Superior temporal gyrus (tissue), 1 donor: ENCODE measurements around the gene AHNAK.
"Not testable (repeated sequence)": the region's sequence is repeated elsewhere in the genome, so short reads cannot be mapped to it uniquely, and the experiment has no call there.

Experiments
- DNase-seq: peaks from one replicate; pipeline ENCODE4 v3.0.0-alpha.2; 2016; ENCODE audit errors: extremely low spot score

The AHNAK gene

DNA sequence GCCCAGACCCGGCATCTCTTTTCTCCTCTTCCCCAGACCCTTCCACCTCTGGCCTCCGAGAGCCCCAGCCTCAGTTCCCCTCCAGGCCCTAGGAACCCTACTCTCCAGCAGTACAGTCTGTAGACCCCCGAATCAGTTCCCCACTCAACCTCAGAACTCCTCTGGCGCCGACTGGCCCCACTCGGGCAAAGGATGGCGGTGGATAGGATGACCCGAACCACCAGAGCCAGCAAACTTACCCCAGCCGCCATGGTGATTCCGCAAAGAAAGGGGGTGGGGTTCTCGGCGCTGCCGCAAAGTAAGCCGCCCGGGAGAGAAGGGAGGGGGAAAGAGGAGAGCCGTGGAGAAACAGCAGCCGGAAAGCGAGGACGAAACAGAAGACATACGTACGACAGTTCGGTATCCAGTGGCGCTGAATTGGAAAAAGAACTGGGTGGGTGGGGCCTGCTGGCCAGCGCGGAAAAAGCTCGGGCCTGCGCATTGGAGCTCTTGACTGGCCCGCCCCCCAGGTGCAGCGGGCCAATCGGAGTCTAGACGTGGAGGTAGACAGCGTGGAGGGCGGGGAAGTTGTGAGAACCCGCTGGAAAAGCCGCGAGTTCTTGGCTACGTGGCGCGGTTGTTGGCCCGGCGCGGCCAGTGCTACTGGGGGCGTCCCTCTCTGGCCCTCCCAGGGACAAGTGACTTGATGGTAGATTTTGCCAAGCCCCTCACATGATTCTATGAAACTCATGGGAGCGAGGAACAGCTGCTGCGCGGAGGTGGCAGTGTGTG is 27.2 kb upstream of the AHNAK start, which contains the start of gene EEF1G:
TSS of gene EEF1G (minus strand) at position 300 of the 771 bp plus-strand sequence. CDS start at position 251, 49 bp downstream.
- DNase-seq, result peak; percentile 99

DNA sequence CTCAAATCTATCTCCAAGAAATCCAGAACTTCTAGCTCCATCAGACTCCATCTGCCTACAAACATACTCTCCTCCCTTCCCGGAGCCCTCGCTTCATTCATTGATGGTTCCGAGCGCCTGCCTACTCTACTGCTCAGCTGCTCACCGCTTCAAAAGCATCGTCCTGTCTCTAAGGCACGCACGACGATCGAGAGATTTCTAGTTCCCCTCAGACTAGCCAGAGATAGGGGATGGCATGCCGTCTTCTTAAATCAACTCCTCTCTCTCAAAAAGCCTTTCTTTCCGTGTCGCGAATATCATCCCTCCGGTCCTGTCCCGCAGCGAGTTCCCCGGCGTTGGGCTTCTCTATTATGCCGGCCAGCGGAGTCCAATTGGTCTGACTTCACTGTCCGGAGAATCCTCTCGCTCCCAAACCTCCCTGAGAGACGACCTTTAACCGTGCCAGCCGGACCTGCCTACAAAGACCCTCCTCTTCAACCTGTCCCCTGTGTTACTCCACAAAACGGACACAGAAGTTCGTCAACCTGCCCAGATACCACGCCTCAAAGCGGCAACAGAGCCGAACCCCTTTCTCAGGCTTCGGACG is 26.5 kb upstream of the AHNAK start:
- peak; percentile 38 for DNase-seq

DNA sequence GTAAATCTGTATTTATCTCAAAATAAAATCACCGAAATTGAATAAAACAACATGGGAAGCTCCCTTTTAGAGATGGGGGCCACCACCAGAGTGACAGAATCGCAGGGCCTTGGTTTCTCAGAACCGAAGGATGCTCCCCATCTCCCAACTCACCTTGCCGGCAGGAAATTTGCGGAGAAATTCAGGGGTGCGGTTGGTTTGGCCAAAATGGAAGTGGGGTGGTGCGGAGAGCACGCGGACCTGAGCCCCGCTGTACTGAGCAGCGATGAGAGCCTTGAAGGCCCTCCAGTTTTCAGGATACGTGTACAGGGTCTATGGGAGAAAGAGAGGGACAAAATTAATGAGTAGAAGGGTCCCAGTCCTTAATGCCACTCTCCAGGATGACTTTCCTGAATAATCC is 25.8 kb upstream of the AHNAK start:
- DNase-seq, result no peak

DNA sequence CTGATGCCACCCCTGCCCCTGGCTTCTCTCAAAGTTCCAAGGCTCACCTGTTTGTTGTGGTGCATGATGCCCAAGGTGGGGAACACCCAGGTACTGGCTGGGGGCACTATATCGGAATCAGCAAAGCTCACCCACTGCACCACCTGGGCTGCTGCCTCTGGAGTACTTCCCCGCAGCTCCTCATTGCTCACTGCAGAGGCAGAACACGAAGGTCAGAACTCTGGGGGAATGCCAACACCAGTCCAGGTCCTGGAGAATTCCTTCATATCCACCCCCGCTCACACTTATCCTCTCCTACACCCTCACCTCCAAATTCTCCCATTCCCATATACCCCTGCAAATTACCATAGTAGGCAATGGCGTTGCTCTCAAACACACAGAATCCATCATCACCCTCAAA is 24.9 kb upstream of the AHNAK start:
- not testable (repeated sequence) for DNase-seq

DNA sequence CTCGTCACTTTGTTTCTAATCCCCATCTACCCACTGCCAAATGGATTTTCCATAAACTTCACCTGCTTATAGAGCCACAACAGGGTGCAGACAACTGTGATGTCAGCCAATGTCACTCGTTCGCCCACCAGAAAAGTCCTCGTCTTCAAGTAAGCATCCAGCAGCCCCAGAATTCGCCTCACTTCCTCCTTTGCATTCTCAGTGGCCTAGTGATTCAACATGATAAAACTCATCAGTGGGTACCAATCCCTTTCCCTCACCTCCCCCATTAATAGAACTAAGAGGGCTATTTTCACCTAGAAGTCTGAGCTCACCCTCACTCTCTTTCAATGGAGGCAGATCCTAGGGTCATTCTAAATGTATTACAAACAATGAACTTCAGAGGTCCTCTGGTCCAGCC is 24.3 kb upstream of the AHNAK start:
- not testable (repeated sequence) for DNase-seq

DNA sequence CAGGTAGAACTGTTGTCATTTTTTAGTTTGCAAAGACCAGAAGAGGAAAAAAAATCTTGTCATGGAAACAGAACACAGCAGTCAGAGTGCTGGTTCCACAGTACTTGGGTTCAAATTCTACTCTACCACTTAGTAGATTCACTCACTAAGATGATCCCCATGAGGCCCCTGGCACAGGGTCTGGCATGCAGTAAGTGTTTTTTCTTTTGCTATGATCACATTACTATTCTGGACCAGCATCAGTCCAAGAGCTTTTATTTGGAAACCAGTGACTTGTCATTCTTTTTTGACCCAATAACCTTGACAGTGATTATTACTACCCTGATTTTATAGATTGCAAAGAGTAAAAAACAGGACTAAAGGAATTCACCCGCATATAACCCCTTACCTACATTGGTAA is 23.0 kb upstream of the AHNAK start:
- no peak for DNase-seq

DNA sequence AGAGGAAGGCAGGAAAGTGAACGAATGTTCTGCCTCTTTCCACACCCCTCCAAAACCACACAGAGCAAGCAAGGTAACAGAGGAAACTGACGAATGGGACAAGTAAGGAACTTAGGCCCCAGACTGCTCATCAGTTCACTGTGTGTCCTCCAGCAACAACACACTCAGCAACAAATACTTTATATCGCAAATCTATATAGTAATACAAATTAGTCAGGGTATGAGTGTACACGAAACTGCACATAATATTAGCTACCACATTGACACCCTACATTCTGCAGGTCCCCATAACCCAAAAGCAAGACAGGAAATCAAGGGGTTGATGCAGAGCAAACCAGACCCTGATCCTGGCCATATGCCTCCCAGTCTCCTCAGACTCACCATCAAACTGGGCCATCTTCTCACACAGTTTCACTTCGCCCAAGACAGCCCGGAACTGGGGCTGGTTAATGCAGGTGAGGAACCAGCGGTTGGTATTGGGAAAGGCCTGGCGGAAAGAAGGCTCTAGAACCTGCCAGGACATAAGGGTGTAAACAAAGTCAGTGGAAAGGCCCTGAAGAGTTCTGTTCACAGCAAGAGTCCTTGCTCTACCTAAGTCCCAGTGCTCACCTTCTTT is 20.5 kb upstream of the AHNAK start:
- no peak for DNase-seq

DNA sequence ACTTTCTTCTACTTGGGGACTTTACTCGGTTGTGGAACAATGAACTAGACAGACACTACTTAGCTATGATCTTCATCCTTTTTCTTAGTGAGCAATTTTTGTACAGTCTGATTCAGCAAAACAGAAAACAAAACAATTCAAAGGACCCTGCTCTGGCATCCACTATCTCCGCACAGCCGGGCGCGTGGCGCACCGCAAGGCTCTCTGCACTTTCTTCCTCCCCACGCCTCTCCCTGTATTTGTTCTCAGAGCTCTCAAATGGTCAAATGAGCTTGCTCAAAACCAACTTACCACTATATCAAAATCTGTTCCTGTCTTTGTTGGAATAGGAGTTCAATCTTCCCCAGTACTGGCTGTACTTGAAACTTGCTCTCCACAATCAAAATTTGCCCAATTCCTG is 19.6 kb upstream of the AHNAK start:
- DNase-seq, result no peak

DNA sequence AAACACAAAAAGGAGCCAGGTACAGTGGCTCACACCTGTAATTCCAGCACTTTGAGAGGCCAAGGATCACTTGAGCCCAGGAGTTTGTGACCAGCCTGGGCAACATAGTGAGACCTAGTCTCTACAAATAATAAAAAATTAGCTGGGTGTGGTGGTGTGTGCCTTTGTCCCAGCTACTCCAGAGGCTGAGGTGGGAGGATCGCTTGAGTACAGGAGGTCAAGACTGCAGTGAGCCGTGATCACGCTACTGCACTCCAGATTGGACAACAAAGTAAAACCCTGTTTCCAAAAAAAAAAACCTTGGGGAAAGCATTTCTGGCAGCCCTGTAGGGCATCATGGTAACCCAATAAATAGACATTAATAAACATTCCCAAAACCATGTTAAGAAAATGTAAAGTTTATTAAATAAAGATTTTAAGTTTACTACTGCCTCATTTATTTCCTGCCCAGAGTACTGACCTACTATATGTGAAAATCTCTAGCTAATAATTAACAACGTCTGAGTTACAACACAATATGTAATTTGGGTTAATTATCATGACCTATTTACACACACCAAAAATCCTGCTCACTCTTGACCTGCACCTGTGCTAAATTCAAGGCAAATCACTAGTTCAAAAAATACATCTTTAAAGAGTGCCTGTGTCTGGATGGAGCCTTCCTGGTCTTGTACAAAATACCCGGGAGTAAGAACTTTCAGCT is 18.6 kb upstream of the AHNAK start:
- DNase-seq, result no peak

DNA sequence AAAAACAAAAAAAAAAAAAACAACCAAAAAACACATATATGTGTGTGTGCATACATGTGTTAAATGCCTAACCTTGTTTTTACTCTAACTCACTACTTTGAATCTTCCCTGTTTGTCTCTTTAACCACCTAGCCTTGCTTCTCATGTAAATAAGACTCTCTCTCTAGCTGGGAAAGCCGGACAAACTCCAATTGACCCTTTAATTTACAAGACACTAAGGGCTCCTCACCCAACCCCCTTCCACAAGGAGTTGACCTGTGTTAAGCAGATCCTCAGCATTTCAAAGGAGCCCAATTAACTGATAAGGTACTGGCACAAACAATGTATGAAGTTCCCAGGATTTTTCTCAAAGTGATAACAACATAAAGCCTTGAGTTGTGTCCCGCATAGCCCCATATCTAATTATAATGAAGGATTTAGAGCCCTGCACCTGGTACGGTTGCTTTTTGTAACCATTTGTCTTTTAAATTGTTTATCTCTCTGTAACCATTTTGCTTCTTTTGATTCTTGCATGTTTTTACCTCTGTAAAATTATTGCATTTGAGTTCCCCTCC is 15.1 kb upstream of the AHNAK start:
- DNase-seq, result not testable (repeated sequence)

DNA sequence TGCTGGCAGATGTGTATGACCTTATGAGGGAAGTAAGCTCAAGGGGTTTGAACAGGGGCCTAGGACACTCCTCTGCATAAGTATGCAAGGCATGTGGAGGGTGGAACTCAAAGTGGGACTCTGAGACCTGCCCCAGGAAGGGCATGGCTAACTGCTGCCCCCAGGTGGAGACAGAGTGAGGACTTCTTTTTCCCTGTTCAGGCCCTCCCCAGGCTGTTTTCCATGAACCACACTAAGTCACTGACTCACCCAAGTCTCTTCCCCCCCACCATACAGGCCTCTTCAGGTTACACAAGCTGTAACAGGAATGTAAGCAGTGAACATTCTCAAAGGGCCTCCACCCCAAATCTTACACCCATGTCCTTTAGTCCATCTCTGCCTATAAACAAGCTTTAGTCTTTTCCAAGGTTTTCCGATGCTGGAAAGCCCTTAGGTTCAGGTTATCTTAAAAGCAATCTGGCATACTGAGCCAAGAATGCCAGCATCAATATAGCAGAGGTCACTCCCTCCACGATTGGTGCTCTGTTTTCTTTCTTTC is 14.0 kb upstream of the AHNAK start:
- DNase-seq, result peak; percentile 41

DNA sequence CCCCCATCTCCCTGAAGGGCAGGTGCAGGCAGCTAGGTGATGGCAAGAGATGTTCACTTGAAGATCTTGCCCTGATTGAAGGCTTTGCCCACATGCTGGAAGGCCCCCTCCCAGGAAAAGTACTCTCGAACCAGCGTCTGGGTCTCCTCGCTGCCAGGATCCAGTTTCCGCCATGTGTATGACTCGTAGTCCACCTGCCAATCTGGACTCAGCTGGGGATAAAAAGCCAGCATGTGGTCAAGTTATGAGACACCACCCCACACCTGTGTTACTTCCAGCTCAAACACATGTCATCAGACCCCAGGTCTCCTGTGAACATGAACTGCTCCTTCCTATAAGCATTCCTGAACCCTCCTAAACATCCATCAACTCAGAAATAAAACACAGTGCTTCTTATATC is 13.0 kb upstream of the AHNAK start:
- DNase-seq, result not testable (repeated sequence)

DNA sequence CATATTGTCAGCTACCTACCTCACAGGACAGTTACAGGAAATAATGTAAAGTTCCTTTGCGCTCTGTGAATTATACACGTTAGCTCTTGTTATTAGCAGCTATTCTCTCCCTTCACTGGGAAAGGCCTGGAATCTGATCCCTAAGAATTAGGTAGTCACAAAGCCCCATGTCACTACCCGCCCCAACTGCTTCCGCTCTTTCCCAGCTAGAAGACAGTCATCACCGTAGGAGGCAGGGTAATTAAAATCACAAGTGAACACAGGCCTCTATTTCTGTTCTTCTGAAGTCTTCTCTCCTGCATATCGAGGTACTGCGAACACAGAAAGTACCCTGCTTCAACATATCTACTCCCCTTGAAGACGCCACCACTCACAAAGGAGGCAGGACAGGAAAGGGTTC is 12.6 kb upstream of the AHNAK start:
- no peak for DNase-seq

DNA sequence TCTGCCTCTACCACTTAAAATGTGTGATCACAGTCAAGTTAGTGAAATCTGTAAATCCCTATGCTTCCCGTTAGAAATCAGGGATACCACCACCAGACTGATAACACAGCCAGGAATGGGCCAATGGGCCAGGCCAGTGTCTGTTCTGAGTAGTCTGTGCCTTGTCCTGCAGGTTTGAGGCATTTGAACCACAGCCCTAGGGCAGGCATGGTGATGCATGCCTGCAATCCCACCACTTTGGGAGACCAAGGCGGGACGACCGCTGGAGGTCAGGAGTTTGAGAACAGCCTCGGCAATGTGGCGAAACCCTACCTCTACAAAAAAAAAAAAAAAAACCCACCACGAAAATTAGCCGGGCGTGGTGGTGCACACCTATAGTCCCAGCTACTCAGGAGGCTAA is 12.1 kb upstream of the AHNAK start:
- DNase-seq, result no peak

DNA sequence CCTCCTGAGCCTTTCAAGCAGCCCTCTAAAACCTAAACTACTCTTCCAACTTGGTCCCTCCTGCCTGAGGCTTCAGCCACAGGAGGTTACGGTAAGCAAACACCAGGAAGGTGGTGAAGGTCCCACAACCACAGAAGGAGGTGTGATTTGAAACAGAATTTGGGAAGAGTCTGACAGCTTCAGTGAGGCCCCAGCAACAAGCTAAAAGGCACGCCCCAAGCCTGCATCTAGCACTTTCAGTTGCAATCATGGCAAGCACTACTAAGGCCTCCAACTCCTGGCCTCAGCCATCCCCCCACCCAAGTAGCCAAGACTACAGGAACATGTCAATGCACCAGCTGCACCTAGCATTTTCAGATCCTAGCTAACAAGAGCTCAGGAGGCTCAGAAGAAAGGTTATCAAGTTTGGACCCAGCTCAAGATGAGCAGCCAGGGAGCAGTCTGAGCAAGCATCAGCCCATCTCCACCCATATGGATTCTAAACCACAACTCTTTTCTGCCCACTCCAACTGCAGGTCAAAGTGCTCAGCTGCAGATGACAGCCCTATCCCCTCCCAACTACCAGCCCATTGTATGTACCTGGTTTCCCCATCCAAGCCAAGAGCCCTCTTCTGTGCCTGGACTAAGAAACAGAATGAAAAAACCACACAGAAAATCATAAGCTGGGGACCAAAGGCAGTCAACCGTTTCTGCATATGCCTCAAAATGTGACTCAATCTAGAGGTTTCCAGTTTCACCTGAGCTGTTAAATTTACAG is 10.4 kb upstream of the AHNAK start:
- no peak for DNase-seq

DNA sequence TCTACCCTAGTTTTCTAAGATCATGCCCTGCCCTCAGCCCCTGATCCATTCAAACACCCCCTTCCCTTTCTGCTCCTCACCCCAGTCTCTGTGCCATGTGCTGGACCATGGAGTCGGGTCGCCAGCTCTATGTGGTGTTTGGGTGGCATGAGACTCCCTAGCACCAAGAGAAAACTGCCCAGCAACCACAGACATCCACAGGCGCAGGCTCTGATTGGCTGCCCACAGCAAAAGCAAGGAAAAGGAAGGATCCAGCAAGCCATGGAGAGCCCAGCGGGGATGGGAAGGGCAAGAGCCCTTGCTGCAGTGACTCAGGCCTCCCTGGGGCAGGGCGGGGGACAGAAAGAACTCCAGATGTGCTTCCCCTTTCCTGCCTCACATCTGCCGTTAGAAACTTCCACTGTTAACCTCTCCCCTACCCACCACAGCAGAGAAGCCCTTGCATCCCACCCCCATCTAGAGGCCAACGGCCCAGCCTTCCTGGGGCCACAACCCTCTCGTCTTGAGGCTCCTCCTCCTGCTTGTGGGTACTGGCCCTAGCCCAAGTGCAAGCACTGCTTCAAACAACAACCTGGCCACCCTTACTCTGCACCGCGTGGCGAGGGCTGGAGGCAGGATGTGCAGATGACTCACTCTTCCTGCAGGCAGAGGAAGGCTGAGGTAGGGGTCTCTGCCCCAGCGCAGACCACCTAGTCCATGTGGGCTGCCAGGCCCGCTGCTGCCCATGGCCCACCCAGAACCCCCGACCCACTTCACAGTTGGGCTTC is 9.7 kb upstream of the AHNAK start:
- peak; percentile 66 for DNase-seq

DNA sequence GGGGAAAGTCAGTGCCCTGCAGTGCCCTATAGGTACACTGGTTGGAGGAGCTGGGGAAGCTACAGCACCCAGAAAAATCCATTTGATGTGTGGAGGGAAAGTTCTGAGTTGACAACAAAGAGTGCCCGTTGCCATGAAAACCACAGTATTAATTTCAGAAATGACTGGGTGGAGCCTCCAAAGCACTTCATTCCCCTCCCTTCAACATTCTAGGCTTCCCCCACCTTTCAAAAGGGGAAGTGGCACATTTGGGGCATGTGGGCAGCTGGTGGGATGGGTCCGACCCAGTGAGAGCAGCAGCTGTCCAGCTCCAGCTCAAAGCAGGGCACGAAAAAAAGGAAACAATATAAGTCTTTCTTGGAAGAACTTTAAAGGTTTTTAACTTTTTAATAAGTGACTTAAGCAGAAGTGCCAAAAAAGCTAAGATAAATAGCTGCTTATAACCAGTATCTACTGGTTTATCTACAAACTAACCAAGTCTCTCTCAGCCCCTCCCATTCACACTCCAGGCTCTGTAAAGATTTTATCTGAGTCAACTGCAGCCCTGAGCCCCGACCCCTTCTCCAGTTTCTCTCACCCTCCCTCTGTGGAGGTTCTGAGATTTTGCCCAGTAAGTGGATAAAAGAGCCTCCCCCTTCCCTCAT is 9.0 kb upstream of the AHNAK start:
- DNase-seq, result no peak

DNA sequence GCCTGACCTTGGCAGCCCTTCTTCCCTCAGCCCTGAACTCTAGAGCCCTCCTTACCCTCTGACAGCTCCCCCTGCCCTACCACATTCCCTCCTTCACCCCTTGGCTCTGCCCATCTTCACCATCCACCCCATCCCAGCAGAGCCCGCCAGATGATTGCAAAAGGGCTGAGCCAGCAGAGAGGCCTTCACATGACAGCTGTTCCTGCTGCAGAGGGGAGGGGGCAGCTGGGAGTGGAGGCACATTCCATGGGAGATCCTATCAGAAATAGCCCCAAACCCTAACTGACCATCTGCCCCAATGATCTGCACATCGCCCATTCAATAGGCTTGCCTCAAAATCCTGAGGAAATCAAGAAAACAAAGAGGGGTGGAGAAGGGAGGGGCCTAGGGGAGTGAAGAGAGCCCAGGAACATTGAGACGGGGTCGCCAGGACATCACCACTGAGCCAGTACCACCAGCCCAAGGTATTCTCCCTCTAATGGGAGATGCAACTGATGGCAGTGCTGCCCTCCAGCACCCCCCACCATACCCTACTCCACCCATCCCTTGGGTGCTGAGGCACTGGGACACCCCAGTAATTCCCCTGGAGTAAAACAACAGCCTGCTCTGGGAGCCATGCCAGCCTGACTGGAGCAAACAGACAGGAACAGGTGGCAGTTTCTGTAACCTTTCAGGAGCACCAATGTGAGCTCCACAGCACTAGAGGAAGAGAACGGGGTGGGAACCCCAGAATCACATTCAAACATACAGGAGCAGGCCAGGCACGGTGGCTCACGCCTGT is 8.0 kb upstream of the AHNAK start:
- DNase-seq, result no peak

DNA sequence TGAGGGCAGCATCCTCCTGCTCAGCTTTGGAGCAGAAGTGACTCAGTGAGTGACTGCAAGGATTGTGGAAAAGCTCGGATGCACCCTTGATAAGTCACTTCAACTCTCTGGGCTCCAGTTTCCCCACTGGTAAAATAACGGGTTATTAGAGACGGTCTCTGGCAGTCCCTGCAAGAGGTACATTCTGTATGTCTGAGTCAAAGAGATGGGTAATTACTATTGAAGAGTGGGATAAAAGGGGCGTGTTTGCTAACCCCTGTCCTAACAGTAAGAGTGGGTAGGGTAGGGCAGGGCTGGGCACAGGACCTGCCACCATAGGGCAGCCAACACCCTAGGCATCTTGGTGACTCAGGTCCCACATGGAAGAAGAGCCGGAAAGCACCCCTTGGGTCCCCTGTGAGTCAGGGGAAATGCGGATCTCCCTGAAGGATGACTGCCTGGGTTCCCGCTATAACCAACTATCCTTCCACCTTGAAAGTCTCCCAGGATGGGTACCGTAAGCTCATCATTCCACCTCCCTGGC is 7.3 kb upstream of the AHNAK start:
- DNase-seq, result no peak
